H1 (cell line): Measurements from ENCODE around the gene OR8A1. TPM values are rescaled to one million over a fixed set of nuclear protein-coding genes. Genes with fewer than 3 reads are reported as not detected.

Experiments
- CTCF ChIA-PET: fragments of 300-600 bp; sonication (Branson Sonifier 250); formaldehyde crosslinking; loops from one replicate; lab custom pipeline; 2021; ENCODE audit not compliant: partially characterized antibody; lab: Charles Lee
- POLR2A ChIA-PET: fragments of 300-600 bp; sonication (Branson Sonifier 250); formaldehyde crosslinking; loops from one replicate; lab custom pipeline; 2021; ENCODE audit warnings: inconsistent platforms; ENCODE audit not compliant: partially characterized antibody; lab: Charles Lee
- DNase-seq, 2 experiments: peaks; one replicate each; pipeline versions ENCODE4 v3.0.0 to v3.0.0-alpha.2; 2010 to 2022; ENCODE audit warnings: low spot score in 2 of 2, low read depth in 1 of 2, mixed read lengths in 1 of 2
- FAIRE-seq: peaks from 2 replicates; lab custom pipeline; 2011; peaks lifted over from hg19 to GRCh38; lab: Jason Lieb, UNC
- H2AFZ ChIP-seq: 2 replicates; pipeline ENCODE4 v1.8.1; 2012; ENCODE audit warnings: low read length, inconsistent platforms
- H2AK5ac ChIP-seq: 2 replicates; pipeline ENCODE4 v1.6.1; 2013; ENCODE audit warnings: low read depth, low read length
- H2BK120ac ChIP-seq: replicated peaks from 2 replicates; pipeline ENCODE3; 2013; ENCODE audit warnings: low read depth, low read length, inconsistent platforms
- H2BK12ac ChIP-seq: 2 replicates; pipeline ENCODE4 v1.6.1; 2013; ENCODE audit warnings: low read depth, low read length
- H2BK15ac ChIP-seq: 2 replicates; pipeline ENCODE4 v1.6.1; 2013; ENCODE audit warnings: low read length
- H2BK20ac ChIP-seq: 2 replicates; pipeline ENCODE4 v1.6.1; 2013; ENCODE audit warnings: low read length
- H2BK5ac ChIP-seq: 2 replicates; pipeline ENCODE4 v1.6.1; 2013; ENCODE audit warnings: low read depth, low read length
- H3K14ac ChIP-seq: 2 replicates; pipeline ENCODE4 v1.6.1; 2013; ENCODE audit warnings: inconsistent platforms; ENCODE audit not compliant: insufficient read length
- H3K18ac ChIP-seq: 2 replicates; pipeline ENCODE4 v1.6.1; 2013; ENCODE audit warnings: low read length; ENCODE audit errors: extremely low read depth
- H3K23ac ChIP-seq: 2 replicates; pipeline ENCODE4 v1.6.1; 2013; ENCODE audit warnings: inconsistent platforms; ENCODE audit not compliant: insufficient read length
- H3K23me2 ChIP-seq: 2 replicates; pipeline ENCODE4 v1.6.1; 2013; ENCODE audit warnings: low read depth, low read length
- H3K27ac ChIP-seq: 2 replicates; pipeline ENCODE4 v1.6.1; 2011; ENCODE audit warnings: low read depth, low read length, inconsistent platforms
- H3K27me3 ChIP-seq, 4 experiments: replicated peaks in 1 of 4; 1 replicate in 1 of 4; 2 replicates in 3 of 4; pipeline versions ENCODE4 v1.6.1 to v1.8.1; 2011 to 2013; ENCODE audit warnings: low read length in 3 of 4, mild to moderate bottlenecking in 3 of 4, inconsistent platforms in 2 of 4, mixed read lengths in 2 of 4, moderate library complexity in 1 of 4; ENCODE audit not compliant: control insufficient read depth in 3 of 4, insufficient read depth in 3 of 4; ENCODE audit errors: extremely low read depth in 1 of 4
- H3K36me3 ChIP-seq, 4 experiments: 2 replicates each; pipeline versions ENCODE4 v1.6.1 to v1.8.1; 2011 to 2013; ENCODE audit warnings: mild to moderate bottlenecking in 4 of 4, low read length in 3 of 4, moderate library complexity in 2 of 4, control low read depth in 1 of 4, inconsistent platforms in 1 of 4; ENCODE audit not compliant: insufficient read depth in 4 of 4, control insufficient read depth in 2 of 4
- H3K4ac ChIP-seq: replicated peaks from 2 replicates; pipeline ENCODE3; 2013; ENCODE audit warnings: low read length, low read depth, mixed read lengths, inconsistent platforms; ENCODE audit not compliant: insufficient read length
- H3K4me1 ChIP-seq, 4 experiments: replicated peaks in 1 of 4; 1 replicate in 1 of 4; 2 replicates in 3 of 4; pipeline versions ENCODE4 v1.6.1 to v1.8.1; 2011 to 2013; ENCODE audit warnings: low read length in 3 of 4, inconsistent platforms in 2 of 4, mixed read lengths in 1 of 4; ENCODE audit not compliant: insufficient read depth in 4 of 4, control insufficient read depth in 3 of 4
- H3K4me2 ChIP-seq, 2 experiments: 2 replicates each; pipeline versions ENCODE4 v1.6.1 to v1.8.1; 2011 to 2013; ENCODE audit warnings: low read depth in 2 of 2, low read length in 2 of 2, control low read depth in 1 of 2, inconsistent platforms in 1 of 2, mild to moderate bottlenecking in 1 of 2; ENCODE audit not compliant: insufficient read depth in 1 of 2
- H3K4me3 ChIP-seq, 4 experiments: fragments of 200-600, 300-600 bp in 1 of 4; sonication (generic), shearing (Covaris generic), sonication (Bioruptor Twin) in 1 of 4; 2 replicates each; pipeline versions ENCODE4 v1.5.1 to v1.8.1; 2011 to 2016; ENCODE audit warnings: low read length in 4 of 4, low read depth in 3 of 4, control low read depth in 2 of 4, inconsistent platforms in 2 of 4, mild to moderate bottlenecking in 2 of 4, mixed read lengths in 1 of 4, moderate library complexity in 1 of 4; ENCODE audit not compliant: insufficient read depth in 2 of 4; ENCODE audit errors: extremely low read depth in 1 of 4
- H3K56ac ChIP-seq: replicated peaks from 2 replicates; pipeline ENCODE3; 2013; ENCODE audit warnings: low read depth, mild to moderate bottlenecking, mixed read lengths, low read length, inconsistent platforms; ENCODE audit not compliant: insufficient read length
- H3K79me1 ChIP-seq: 2 replicates; pipeline ENCODE4 v1.6.1; 2013; ENCODE audit warnings: low read depth, low read length, control low read depth
- H3K79me2 ChIP-seq, 2 experiments: 2 replicates each; pipeline versions ENCODE4 v1.6.1 to v1.8.1; 2012 to 2013; ENCODE audit warnings: low read length in 2 of 2, mild to moderate bottlenecking in 2 of 2, inconsistent platforms in 1 of 2; ENCODE audit not compliant: insufficient read depth in 2 of 2, control insufficient read depth in 1 of 2
- H3K9ac ChIP-seq, 4 experiments: replicated peaks in 1 of 4; 1 replicate in 1 of 4; 2 replicates in 3 of 4; pipeline versions ENCODE4 v1.6.1 to v1.8.1; 2011 to 2013; ENCODE audit warnings: low read depth in 3 of 4, low read length in 3 of 4, control low read depth in 2 of 4, mild to moderate bottlenecking in 2 of 4, moderate library complexity in 2 of 4, inconsistent platforms in 1 of 4; ENCODE audit errors: extremely low read depth in 1 of 4
- H3K9me3 ChIP-seq, 2 experiments: 2 replicates each; pipeline versions ENCODE4 v1.6.1 to v1.8.1; 2012 to 2013; ENCODE audit warnings: mild to moderate bottlenecking in 2 of 2, moderate library complexity in 2 of 2, control low read depth in 1 of 2, inconsistent platforms in 1 of 2, low read depth in 1 of 2, low read length in 1 of 2, mixed read lengths in 1 of 2; ENCODE audit not compliant: insufficient read depth in 2 of 2
- H4K20me1 ChIP-seq, 2 experiments: replicated peaks in 1 of 2; 2 replicates each; pipeline versions ENCODE3 to v1.8.1; 2011 to 2013; ENCODE audit warnings: inconsistent platforms in 2 of 2, low read length in 2 of 2, mild to moderate bottlenecking in 1 of 2; ENCODE audit not compliant: insufficient read depth in 2 of 2, control insufficient read depth in 1 of 2
- H4K5ac ChIP-seq: 2 replicates; pipeline ENCODE4 v1.6.1; 2013; ENCODE audit warnings: low read length, low read depth, mixed read lengths, inconsistent platforms; ENCODE audit not compliant: insufficient read length
- H4K8ac ChIP-seq: 2 replicates; pipeline ENCODE4 v1.8.0; 2013; ENCODE audit warnings: mild to moderate bottlenecking, moderate library complexity, low read length, inconsistent platforms; ENCODE audit not compliant: insufficient read depth; ENCODE audit errors: extremely low read depth
- H4K91ac ChIP-seq: replicated peaks from 2 replicates; pipeline ENCODE3; 2013; ENCODE audit warnings: low read length, mixed read lengths, inconsistent platforms; ENCODE audit not compliant: insufficient read length
- CHD2 ChIP-seq: IDR thresholded peaks from 2 replicates; pipeline ENCODE4 v1.6.1; 2012; ENCODE audit warnings: low read length, improper control_type of control experiment
- CREB1 ChIP-seq: IDR thresholded peaks from 2 replicates; pipeline ENCODE4 v1.6.1; 2012; ENCODE audit warnings: inconsistent platforms
- JUN ChIP-seq: IDR thresholded peaks from 2 replicates; pipeline ENCODE4 v1.6.1; 2011; ENCODE audit warnings: low read depth, mild to moderate bottlenecking, improper control_type of control experiment, low read length
- SP1 ChIP-seq: IDR thresholded peaks from 2 replicates; pipeline ENCODE4 v1.6.1; 2011; ENCODE audit warnings: low read depth, low read length
- SP2 ChIP-seq: IDR thresholded peaks from 2 replicates; pipeline ENCODE4 v1.6.1; 2012; ENCODE audit warnings: mild to moderate bottlenecking, low read length, inconsistent platforms
- SRF ChIP-seq: IDR thresholded peaks from 2 replicates; pipeline ENCODE4 v1.6.1; 2011; ENCODE audit warnings: mild to moderate bottlenecking, low read depth, low read length, moderate library complexity
- TBP ChIP-seq: IDR thresholded peaks from 2 replicates; pipeline ENCODE4 v1.6.1; 2011; ENCODE audit warnings: low read depth, low read length, improper control_type of control experiment
- TCF12 ChIP-seq: IDR thresholded peaks from 2 replicates; pipeline ENCODE4 v1.6.1; 2011; ENCODE audit warnings: low read depth, mild to moderate bottlenecking, low read length
- ZNF274 ChIP-seq: IDR thresholded peaks from 2 replicates; pipeline ENCODE4 v1.7.0; 2012; ENCODE audit warnings: low read length, borderline replicate concordance; ENCODE audit errors: extremely low read depth
- WGBS, 2 experiments: shearing (Covaris generic) in 1 of 2; methylation state at CpG; one replicate each; pipeline versions ENCODE4 v1.1.6 to v1.1.7; 2013 to 2015; ENCODE audit warnings: low lambda C conversion rate in 2 of 2, mixed read lengths in 2 of 2, inconsistent platforms in 1 of 2, low coverage in 1 of 2, missing lambda C conversion rate in 1 of 2; ENCODE audit not compliant: insufficient replicate concordance in 2 of 2, insufficient coverage in 1 of 2, insufficient read length in 1 of 2; ENCODE audit errors: extremely low coverage in 1 of 2, missing lambda C conversion rate in 1 of 2; 5-methylcytosine and 5-hydroxymethylcytosine counted together
- polyA plus RNA-seq, 7 experiments: library from polyadenylated mRNA; depleted of rRNA in 3 of 7; stranded (reverse) in 5 of 7; unstranded in 2 of 7; fragments of >200 nt in 5 of 7; fragments of 200-250 nt in 2 of 7; gene quantifications; 1 replicate in 5 of 7; 2 replicates in 1 of 7; 4 replicates in 1 of 7; pipeline versions ENCODE4 v1.2.1 to v1.2.3, GENCODE V29; 2011 to 2013; ENCODE audit warnings: missing spikeins in 2 of 7, mixed read lengths in 2 of 7
- total RNA-seq: library from RNA; stranded (reverse); fragmentation: NEBNext Ultra II Directional; extraction: Animal tissue kit (Norgen Biotek cat#: 25700); gene quantifications from 2 replicates; pipeline ENCODE4 v1.2.1, GENCODE V29; 2021

OR8A1 gene
- total and polyA plus RNA-seq, 2 of the 8 experiments (the other 6 are each of a cell fraction or from before 2014, with no cell fraction given), result not detected

GRCh38 chr11:124595302-124595701 is 25.5 kb downstream of the OR8A1 start:
- no peaks in the 10 kb centered on the region for H3K79me2 ChIP-seq
- H4K5ac ChIP-seq, result no peak overlapping the region
- H3K14ac ChIP-seq, result no peak overlapping the region
- ChIA-PET CTCF (interaction anchor here (0.9 to 1.4 kb wide), 4 partner anchors 9 to 191 kb away, joined by 3 to 5 read pairs (median 4); no protein-coding TSS in a partner anchor), POLR2A (no interaction called here)
- no peak overlapping the region for H3K9ac ChIP-seq
- no peak for TF ChIP-seq TCF12
- no peak for TF ChIP-seq CHD2
- no peak for TF ChIP-seq CREB1
- no peak for TF ChIP-seq JUN
- no peak for TF ChIP-seq TBP
- TF ChIP-seq SRF, result no peak
- TF ChIP-seq ZNF274, result no peak
- no peak for TF ChIP-seq SP2
- no peak for TF ChIP-seq SP1
- H4K8ac ChIP-seq, result no peak overlapping the region
- H3K4me2 ChIP-seq, result no peak overlapping the region
- no peaks in the 10 kb centered on the region for H3K36me3 ChIP-seq
- no peak overlapping the region for H2BK15ac ChIP-seq
- no peaks in the 10 kb centered on the region for H4K20me1 ChIP-seq
- no peak overlapping the region for H2AFZ ChIP-seq
- no peak overlapping the region for H4K91ac ChIP-seq
- no peaks in the 10 kb centered on the region for H3K27me3 ChIP-seq
- no peak overlapping the region for H3K56ac ChIP-seq
- H3K79me1 ChIP-seq, result no peaks in the 10 kb centered on the region
- DNase-seq, result no peak
- H2AK5ac ChIP-seq, result no peak overlapping the region
- FAIRE-seq, result no peak
- WGBS, 2 experiments, result 91% methylated on average over 3 of the region's 3 CpGs; no CpG with 5 or more reads in 1 of the 2 experiments
- no peak overlapping the region for H3K4me3 ChIP-seq
- no peak overlapping the region for H3K27ac ChIP-seq
- no peak overlapping the region for H2BK5ac ChIP-seq
- no peak overlapping the region for H2BK12ac ChIP-seq
- H2BK20ac ChIP-seq, result no peak overlapping the region
- H3K4ac ChIP-seq, result no peak overlapping the region
- H3K4me1 ChIP-seq, result no peaks in the 10 kb centered on the region
- no peak overlapping the region for H2BK120ac ChIP-seq
- H3K23ac ChIP-seq, result no peak overlapping the region
- H3K18ac ChIP-seq, result no peak overlapping the region
- no peaks in the 10 kb centered on the region; the same call in 1 of the 2 replicates for H3K23me2 ChIP-seq
- no peaks in the 10 kb centered on the region for H3K9me3 ChIP-seq
